ENCODE results near the gene CLDN7. TPM values are rescaled to one million over a fixed set of nuclear protein-coding genes. Genes with fewer than 3 reads are reported as not detected.

Gene CLDN7
- total RNA-seq, 4 donors from 2014 or later, result 3.7 to 26.9 (median 13.2) TPM

GRCh38 chr17:7292729-7293128 lies 30.5 kb upstream of the CLDN7 start:
- TF ChIP-seq, protein P1, sequence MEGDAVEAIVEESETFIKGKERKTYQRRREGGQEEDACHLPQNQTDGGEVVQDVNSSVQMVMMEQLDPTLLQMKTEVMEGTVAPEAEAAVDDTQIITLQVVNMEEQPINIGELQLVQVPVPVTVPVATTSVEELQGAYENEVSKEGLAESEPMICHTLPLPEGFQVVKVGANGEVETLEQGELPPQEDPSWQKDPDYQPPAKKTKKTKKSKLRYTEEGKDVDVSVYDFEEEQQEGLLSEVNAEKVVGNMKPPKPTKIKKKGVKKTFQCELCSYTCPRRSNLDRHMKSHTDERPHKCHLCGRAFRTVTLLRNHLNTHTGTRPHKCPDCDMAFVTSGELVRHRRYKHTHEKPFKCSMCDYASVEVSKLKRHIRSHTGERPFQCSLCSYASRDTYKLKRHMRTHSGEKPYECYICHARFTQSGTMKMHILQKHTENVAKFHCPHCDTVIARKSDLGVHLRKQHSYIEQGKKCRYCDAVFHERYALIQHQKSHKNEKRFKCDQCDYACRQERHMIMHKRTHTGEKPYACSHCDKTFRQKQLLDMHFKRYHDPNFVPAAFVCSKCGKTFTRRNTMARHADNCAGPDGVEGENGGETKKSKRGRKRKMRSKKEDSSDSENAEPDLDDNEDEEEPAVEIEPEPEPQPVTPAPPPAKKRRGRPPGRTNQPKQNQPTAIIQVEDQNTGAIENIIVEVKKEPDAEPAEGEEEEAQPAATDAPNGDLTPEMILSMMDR (IDR thresholded peaks at IDR 0.05; ENCODE audit: low read depth), result no peak

- TF ChIP-seq, protein P1 (IDR thresholded peaks at IDR 0.05; ENCODE audit: low read depth), result no peak
Measured at GRCh38 chr17:7292194-7292593, 29.9 kb upstream of the CLDN7 start.

- TF ChIP-seq, protein P1 (IDR thresholded peaks at IDR 0.05; ENCODE audit: low read depth), result no peak
Measured at GRCh38 chr17:7290685-7291084, 28.4 kb upstream of the CLDN7 start.

- TF ChIP-seq, protein P1 (IDR thresholded peaks at IDR 0.05; ENCODE audit: low read depth), result no peak
Measured at GRCh38 chr17:7290166-7290565, 27.9 kb upstream of the CLDN7 start.

- TF ChIP-seq, protein P1 (IDR thresholded peaks at IDR 0.05; ENCODE audit: low read depth), result no peak
Measured at GRCh38 chr17:7289256-7290032, 27.2 kb upstream of the CLDN7 start.

GRCh38 chr17:7285679-7286078 lies 23.4 kb upstream of the CLDN7 start:
- TF ChIP-seq, protein P1 (IDR thresholded peaks at IDR 0.05; ENCODE audit: low read depth), result no peak

DNA sequence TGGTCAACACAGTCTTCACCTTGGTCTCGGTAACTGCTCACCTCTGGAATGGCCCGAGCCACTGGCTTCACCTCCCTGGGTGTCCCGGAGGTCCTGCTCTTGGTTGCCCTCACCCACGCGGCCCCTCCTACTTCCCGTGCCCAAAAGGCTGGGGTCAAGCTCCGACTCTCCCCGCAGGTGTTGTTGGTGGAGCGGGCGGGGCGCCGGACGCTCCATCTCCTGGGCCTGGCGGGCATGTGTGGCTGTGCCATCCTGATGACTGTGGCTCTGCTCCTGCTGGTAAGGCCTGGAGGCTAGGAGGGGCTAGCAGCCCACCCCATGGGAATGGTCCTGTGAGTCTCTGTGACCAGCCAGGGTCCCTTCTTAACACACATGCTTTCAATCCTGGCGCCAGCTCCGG lies 22.6 kb upstream of the CLDN7 start:
- TF ChIP-seq, protein P1 (IDR thresholded peaks at IDR 0.05; ENCODE audit: low read depth), result no peak

Data from subcutaneous adipose tissue (tissue), 4 donors.